ENCODE measurements around the gene YBX3. TPM values are rescaled to one million over a fixed set of nuclear protein-coding genes. Genes with fewer than 3 reads are reported as not detected.

YBX3 gene
- total and polyA plus RNA-seq, 8 donors: 158 to 585 (median 293) TPM

GRCh38 chr12:10673659-10674384 lies 49.3 kb downstream of the YBX3 start, which contains the start of gene STYK1:
STYK1 (minus strand) TSS chr12:10674052; CDS start chr12:10634618, 39,434 bp downstream.
- WGBS, 5 donors: 1 to 2% (median 1%) methylated on average over 29 to 35 of the region's 35 CpGs
- peak; percentile 85 to 90 for DNase-seq
- peaks cover 0 to 27% (median 16%) of the 10 kb centered on the region in 4 donors for H3K4me1 ChIP-seq

DNA sequence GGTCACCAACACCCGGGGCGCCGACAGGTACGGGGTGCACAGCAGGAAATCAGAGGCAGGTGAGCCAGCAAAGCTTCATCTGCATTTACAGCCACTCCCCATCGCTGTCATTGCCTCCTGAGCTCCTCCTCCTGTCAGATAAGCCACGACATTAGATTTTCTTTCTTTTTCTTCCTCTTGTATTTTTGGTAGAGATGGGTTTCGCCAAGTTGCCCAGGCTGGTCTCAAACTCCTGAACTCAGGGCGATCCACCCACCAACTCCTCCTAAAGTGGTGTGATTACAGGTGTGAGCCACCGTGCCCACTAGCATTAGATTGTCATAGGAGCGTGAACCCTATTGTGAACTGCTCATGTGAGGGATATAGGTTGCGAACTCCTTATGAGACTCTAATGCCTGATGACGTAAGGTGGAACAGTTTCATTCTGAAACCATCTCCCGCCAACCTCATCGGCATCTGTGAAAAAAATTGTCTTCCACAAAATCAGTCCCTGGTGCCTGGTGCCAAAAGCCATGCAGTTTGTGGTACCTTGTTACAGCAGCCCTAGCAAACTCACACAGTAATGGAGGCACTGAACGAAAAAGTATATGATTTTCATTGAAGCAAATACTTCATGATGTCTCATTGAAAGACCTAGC lies 50.8 kb downstream of the YBX3 start:
- H3K27ac ChIP-seq: peak overlapping the region; percentile 79 to 97 (median 89)
- peak overlapping the region in 2 of 4 donors; percentile 52 to 64 for H3K4me3 ChIP-seq
- intact Hi-C loops (cut with DNase I; ENCODE audit: low total_unique reads): loop anchor here (10.0 kb wide), 1 partner anchor 318 kb away; no protein-coding TSS in a partner anchor
- peaks cover 0 to 33% (median 21%) of the 10 kb centered on the region in 4 donors for H3K4me1 ChIP-seq
- H3K27me3 ChIP-seq: peaks cover 0 to 16% (median 3%) of the 10 kb centered on the region in 3 donors
- no peaks in the 10 kb centered on the region for H3K36me3 ChIP-seq
- WGBS, 5 donors: 56 to 70% (median 63%) methylated on average over 15 of the region's 15 CpGs
- TF ChIP-seq POLR2AphosphoS5 (IDR thresholded peaks at IDR 0.05): peak in 2 of 3 donors; percentile 10 to 43
- TF ChIP-seq POLR2A (IDR thresholded peaks at IDR 0.05): no peak
- peak; percentile 19 to 68 for DNase-seq
- H3K9me3 ChIP-seq: no peaks in the 10 kb centered on the region

More at GRCh38 chr12:10673659-10674384, 49.3 kb downstream of the YBX3 start, which contains the start of gene STYK1:
- H3K4me3 ChIP-seq: peak within 1 kb of the TSS; percentile 39 to 64 (median 53)
- TF ChIP-seq POLR2AphosphoS5 (IDR thresholded peaks at IDR 0.05) (peak in 2 of 3 donors; percentile 76 to 77), POLR2A (IDR thresholded peaks at IDR 0.05) (no peak), CTCF (IDR thresholded peaks at IDR 0.05) (peak in 5 of 7 experiments; percentile 73 to 93 (median 89))
- no peaks in the 10 kb centered on the region for H3K36me3 ChIP-seq
- peak within 1 kb of the TSS; percentile 79 to 97 (median 89) for H3K27ac ChIP-seq
- H3K27me3 ChIP-seq: peaks cover 0 to 16% (median 3%) of the 10 kb centered on the region in 3 donors
- H3K9me3 ChIP-seq: no peaks in the 10 kb centered on the region
- intact Hi-C loops (cut with DNase I; ENCODE audit: low total_unique reads): loop anchor here (10.0 kb wide), 1 partner anchor 319 kb away; no protein-coding TSS in a partner anchor

DNA sequence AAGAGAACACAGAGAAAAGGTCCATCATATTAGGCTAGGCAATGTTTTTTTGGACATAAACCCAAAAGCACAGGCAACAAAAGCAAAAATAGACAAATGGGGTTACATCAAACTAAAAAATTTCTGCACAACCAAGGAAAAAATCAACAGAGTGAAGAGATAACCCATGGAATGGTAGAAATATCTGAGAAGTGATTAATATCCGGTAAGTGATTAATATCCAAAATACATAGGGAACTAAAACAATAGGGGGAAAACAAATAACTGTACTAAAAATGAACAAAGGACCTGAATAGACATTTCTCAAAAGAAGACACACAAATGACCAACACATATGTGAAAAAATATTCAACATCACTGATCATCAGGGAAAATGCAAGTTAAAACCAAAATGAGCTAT lies 53.6 kb downstream of the YBX3 start:
- Histone ChIP-seq H3K4me1 (peaks cover 0 to 30% (median 21%) of the 10 kb centered on the region in 4 donors), H3K27ac (no peak overlapping the region), H3K36me3 (no peaks in the 10 kb centered on the region), H3K4me3 (no peak overlapping the region), H3K9me3 (no peaks in the 10 kb centered on the region), H3K27me3 (peaks cover 0 to 16% (median 3%) of the 10 kb centered on the region in 3 donors)
- DNase-seq: no peak
- 57 to 87% (median 71%) methylated on average over 1 of the region's 1 CpG for WGBS, 5 donors
- intact Hi-C loops (cut with DNase I; ENCODE audit: low total_unique reads): no loop called here
- TF ChIP-seq POLR2A (IDR thresholded peaks at IDR 0.05): no peak
- TF ChIP-seq POLR2AphosphoS5 (IDR thresholded peaks at IDR 0.05): no peak
- no peak for TF ChIP-seq EP300 (IDR thresholded peaks at IDR 0.05)
- TF ChIP-seq CTCF (IDR thresholded peaks at IDR 0.05): no peak

- Histone ChIP-seq H3K4me1 (peaks cover 0 to 20% (median 11%) of the 10 kb centered on the region in 4 donors), H3K36me3 (no peaks in the 10 kb centered on the region), H3K27me3 (peaks cover 0 to 7% (median 0%) of the 10 kb centered on the region in 3 donors), H3K4me3 (peak overlapping the region in 1 of 4 donors; percentile 5), H3K9me3 (no peaks in the 10 kb centered on the region), H3K27ac (peak overlapping the region in 4 of 5 donors; percentile 57 to 81 (median 68))
- 21 to 51% (median 27%) methylated on average over 5 of the region's 5 CpGs for WGBS, 5 donors
- intact Hi-C loops (cut with DNase I; ENCODE audit: low total_unique reads): no loop called here
- TF ChIP-seq CTCF (IDR thresholded peaks at IDR 0.05) (no peak), POLR2AphosphoS5 (IDR thresholded peaks at IDR 0.05) (no peak), EP300 (IDR thresholded peaks at IDR 0.05) (no peak), POLR2A (IDR thresholded peaks at IDR 0.05) (no peak)
- no peak for DNase-seq
These were observed 54.6 kb downstream of the YBX3 start for GRCh38 chr12:10668526-10668925.
